Stimulated activated CD4-positive, alpha-beta T cell treated with anti-CD3 and anti-CD28 coated beads, Interleukin-1b, Interleukin-23, amount 100 ng/mL, for 48 hours (primary cell): ENCODE measurements around the gene COPS8.

Source experiments
- DNase-seq: peaks from one replicate; pipeline ENCODE4 v3.0.0-alpha.2; 2020

COPS8 gene

DNA sequence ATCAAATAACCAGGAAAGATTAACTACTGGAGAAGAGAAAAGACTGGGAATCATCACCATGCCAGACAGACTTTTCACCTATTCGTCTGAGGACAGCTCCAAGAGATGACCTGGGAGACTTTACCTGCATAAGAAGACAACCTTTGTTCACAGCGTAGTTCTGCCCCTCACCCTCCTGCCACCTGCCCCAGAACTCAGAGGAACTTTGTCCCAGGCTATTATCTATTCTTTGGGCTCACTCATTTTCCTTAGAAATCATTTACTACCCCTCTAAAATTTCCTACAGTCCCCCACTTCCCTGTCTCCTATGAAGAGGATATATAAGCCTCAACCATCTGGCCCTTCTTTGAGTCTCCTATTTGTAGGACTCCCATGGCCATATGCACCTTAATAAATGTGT is 19.3 kb upstream of the COPS8 start:
- DNase-seq = no peak

DNA sequence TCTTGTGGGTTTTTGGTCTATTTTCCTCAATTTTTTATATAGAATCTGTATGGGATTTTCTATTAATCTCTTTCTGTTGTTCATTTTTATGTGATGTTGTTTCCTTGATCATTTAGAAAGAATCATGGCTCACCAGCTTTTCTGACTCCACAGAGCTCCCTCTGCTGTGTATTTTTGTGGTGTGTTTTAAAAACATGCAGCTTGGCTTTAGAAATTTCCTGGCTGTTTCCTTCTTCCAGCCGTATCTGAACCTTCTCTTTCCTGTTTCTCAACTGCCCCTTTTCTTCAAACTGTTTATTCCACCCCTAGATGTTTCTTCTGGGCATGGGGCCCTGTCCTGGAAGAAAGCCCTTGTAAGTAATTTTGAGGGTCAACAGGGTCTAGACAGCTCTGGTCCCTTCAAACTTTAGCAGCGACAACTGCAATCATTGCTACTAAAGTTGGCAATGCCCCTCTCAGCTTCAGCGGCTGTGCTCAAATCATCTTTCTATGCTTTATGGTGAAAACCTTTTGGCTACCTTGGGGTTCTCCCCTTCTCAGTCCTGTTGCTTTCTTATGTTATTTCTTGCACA is 17.6 kb upstream of the COPS8 start:
- DNase-seq = no peak

DNA sequence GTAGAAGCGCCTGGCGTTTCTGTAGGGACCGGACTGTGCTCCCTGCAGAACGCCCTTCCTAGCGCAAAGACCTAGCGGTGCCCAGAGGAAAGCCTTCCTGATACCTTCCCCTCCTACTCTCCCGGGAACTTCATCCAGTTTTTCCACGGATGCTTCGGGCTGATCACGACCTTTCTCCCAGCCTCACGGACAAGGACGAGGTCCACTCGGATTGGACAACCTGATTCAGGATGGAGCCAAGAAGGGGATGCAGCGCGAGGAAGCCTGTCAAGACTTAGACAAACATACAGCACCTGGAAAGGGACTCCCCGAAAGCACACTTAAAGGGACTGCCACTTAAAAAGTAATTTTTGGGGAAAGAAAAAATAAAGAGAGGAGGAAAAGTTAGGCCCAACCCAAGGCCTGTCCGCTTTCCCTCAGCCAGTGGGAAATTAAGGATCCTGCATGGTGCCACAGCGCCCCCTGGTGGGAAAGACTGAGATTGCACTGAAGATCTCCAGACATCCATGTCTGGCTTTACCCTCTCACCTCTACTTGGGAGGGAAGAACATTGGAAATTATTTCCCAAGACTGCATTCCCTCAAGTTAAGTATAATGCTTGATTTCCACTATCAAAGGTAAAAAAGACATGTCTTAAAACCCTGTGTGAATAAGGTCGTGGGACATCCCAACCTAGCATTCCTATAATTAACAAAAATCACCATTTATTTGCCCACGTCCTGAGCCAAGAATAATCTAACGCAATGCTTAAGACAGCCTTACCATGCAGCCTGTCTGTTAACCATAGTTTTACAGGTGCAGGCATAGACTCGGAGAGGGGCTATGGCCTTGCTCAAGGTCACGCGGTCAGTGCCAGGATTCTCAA is 13.4 kb upstream of the COPS8 start:
- DNase-seq = peak; percentile 55

DNA sequence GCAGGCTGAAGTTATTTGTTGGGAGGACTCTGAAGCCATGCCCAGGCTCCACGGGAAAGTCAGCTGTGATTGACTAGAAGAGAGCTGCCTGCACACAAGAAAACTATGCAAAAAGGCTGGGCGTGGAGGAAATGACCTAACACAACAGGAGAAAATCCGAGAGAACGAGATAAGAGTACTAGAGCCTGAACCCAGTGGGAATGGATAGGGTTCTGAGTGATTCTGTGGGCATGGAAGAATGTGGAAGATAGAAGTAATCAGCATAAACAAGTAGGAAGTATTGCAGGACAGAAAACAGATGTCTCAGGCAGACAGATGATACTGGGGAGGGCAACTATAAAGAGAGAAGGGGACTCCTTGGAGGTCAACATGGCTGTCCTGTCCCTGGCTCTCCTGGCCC is 12.1 kb upstream of the COPS8 start:
- DNase-seq = no peak

DNA sequence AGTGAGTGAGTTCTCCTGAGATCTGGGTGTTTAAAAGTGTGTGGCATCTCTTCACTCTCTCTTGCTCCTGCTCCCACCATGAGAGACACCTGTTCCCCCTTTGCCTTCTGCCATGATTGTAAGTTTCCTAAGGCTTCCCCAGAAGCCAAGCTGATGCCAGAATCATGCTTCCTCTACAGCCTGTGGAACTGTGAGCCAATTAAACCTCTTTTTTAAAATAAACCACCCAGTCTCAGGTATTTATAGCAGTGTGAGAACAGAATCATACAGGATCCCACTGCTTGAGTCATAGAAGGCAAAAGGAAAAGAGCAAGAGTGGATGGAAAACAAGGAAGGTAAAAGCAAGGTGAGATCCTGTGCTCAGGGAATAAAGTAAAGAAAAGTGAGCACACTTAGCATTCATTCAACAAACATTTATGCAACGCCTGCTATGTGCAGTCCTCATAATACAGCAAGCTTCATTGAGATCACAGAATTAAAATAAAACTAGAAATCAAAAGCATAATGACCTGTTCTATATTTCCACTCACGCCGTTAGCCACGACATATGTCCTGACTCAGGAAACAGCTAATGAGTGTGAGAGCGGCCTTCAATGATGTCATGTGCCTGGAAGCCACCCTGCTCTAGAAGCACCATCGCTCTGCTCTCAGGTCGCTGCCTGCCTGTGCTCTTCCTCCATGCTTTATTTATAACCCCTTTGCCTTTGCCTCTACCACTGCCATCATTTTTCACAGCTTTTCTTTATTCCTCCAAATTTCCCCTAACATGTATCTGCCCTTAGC is 11.3 kb upstream of the COPS8 start:
- DNase-seq = no peak

DNA sequence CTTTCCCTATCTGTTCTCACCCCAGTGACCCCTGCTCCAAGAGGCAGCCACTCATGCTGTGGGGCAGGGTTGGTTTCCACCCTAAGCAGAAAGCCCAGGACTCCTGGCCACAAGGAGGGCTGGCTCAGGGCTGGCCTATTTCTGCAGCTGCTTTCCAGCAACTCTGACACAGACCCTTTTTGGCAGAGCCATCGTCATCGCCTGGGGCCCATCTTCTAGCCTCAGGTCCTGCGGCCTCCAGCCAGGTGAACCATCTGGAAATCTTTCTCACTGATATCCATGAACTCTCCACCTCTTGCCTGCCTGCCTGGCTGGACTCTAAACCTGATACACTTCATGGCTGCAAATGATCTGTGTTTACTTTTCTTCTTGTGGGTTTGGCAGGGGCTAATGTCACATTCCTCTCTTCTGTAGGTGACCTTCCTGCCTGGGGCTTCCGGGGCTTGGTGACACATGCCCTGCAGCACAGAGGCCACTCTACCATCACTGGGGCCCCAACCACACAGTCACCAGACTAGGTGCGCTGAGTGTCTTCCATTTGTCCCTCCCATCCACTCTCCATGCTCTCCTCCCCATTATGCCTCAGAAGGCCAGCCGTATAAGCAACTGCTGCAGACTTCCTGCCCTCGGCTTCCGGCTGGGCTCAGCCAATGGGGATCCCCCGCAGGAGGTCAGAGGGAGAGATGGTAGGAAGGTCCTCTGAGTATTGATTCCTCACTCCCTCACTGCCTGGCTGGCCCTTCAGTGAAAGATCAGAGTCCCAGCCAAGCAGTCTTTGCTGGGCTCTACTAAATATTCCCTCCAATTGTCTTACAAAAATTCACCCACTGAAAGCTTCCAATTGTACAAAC is 9.7 kb upstream of the COPS8 start:
- no peak for DNase-seq

DNA sequence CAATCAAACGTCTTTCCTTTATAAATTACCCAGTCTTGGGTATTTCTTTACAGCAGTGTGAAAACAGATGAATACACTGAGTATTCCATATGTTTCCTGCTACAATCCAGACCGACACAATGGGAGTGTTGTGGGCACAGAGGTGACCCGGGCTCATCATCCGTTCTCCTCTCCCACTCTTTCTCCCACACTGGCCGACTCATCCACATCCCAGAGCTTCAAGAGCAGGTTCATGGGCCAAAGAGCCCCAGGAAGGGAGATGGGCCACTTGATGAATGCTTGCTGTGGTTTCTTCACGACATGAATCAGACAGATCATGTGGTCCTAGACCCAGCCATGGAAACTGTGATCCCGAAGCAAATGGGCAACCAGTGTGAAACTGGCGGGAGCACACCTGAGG is 4.1 kb upstream of the COPS8 start:
- no peak for DNase-seq

GRCh38 chr2:237083026-237083425 is 2.7 kb upstream of the COPS8 start:
- no peak for DNase-seq

GRCh38 chr2:237084444-237084843 is 1.2 kb upstream of the COPS8 start:
- no peak for DNase-seq

DNA sequence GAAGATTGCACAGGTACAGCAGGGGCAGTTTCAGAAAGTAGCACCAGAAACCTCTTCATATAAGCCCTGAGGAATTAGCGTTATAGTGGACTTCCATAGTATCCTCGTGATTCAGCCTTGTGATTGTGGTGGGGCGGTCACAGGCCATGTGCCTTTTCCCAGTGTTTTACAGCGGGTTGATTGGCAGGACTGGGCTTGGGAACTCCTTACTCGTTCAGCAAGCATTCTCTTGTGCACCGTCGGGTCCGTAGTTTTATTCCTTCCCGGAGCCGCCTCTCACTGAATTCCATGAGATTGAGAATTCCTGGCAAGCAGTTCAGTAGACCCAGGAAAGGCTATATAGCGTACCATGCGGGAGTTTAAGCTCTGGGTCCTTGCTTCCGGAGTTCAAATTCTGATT is 5.2 kb downstream of the COPS8 start:
- DNase-seq = no peak

GRCh38 chr2:237091779-237092436 is 6.2 kb downstream of the COPS8 start:
- no peak for DNase-seq

DNA sequence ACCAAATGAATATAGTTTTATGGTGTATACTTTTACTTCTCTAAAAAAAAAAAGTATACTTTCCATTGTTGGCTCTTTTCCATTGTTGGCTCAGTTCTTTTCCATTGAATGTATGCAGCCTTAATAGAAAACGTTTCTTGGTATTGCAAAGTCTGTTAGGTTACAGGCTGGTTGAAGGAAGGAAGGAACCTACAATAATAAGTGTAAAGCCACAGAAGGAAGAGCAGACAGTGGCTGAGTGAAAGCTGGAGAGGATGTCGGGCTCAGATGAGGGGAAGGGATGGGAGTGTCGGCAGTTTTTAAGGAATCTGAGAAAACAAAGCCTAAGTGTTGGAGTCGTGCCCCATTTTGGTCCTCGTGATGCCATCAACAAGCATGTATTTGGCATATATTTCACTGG is 6.8 kb downstream of the COPS8 start:
- DNase-seq = no peak

DNA sequence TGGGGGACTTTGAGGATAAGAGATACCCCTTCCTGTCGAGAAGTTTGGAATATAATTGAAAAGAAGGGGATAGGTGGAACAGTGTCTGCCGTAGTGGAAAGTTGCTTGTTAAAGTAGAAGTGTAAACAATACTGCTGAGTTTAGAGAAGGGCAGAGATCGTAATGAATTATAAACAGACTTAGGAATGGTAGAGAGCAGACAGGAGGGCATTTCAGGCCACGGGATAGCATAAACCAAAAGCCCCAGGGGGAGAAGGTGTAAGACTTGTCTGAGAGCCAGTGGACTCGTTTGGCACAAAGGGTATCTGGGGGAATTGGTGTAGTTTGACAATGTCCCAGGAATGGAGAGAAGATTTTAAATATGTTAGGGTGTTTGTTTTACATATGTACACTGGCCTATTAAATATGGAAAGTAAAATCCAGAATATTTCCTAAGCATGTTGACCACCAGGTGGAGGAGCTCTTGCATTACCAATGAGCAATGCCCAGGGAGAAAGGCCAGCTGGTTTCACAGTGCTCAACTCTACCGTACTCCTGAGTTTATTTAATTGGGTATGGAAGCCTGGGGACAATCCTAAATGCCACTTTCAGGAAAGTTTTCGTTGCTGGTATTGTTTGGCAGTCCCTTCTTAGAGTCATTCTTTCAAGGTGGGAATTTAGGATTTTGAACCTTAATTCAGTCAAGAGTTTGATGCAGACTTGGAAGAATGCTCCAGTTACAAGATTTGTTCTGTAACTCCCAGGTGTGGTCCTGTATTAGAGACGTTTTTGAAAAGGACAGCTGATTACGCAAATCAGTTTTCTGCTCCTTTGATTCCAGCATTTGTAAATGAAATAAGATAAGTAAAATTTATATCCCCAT is 7.5 kb downstream of the COPS8 start:
- DNase-seq = no peak

- DNase-seq = no peak
Observed at GRCh38 chr2:237096201-237096600, 10.5 kb downstream of the COPS8 start.

GRCh38 chr2:237096911-237097310 is 11.2 kb downstream of the COPS8 start:
- DNase-seq = no peak

GRCh38 chr2:237097326-237097910 is 11.7 kb downstream of the COPS8 start:
- DNase-seq = no peak

DNA sequence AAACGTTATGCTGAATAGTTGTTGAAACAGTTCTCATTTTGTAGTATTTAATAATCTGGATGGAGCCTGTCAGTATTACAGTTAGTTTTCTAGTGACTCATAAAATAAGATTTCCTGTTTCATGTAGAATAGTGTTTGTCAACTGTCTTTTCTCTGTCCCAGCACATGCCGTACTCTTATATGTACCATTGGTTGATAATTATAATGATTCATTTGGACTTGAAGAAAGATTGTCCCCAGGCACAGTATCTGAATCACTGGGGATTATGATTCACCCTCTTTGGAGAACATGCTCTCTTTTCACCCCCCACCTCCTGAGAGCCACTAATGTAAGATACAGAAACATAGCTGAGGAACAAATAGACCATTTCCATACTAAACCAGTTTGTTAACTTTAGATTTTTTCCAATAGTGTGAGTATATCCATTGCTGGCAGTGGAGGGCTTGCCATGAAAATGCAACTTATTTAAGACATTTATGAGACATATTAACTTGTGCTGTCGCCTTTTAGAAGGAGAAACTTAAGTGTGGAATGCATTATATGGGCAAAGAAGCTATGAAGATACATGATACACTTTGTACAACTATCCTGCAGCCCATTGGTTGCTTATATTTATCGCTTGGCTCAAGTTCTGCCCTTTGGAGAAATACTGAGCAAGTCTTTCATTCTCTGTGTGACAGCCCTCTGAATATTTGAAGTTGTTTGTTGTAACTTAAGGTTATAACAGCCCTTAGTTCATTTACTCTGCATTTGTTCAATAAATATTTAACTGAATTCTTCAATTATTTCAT is 12.4 kb downstream of the COPS8 start:
- DNase-seq = no peak

DNA sequence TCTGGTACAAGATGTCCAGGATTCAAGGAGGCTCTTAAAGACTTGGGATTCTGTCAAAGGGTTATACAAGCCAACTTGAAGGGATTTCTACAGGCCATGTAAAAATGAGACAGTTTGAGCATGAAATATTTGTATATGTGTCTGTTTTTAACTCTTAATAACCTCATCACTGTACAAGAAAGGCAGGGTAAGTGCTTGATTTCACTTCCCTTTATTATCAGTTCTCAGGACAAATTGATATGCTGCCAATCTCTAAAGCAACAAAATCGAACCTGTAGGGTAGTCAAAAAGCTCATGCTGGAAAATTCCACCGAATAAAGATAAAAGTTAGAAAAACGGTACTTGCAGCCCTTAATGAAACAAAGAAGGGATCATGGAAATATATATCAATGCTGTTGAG is 14.1 kb downstream of the COPS8 start:
- DNase-seq = no peak

GRCh38 chr2:237101118-237101979 is 15.7 kb downstream of the COPS8 start:
- no peak for DNase-seq
